ENCODE measurements around the gene FBXO11. TPM values are rescaled to one million over a fixed set of nuclear protein-coding genes. Genes with fewer than 3 reads are reported as not detected.

The FBXO11 gene
- total RNA-seq, 1 donor from 2014 or later, result 58.7 TPM

GRCh38 chr2:47778698-47779425 is 127.4 kb downstream of the FBXO11 start:
- no peak overlapping the region for H3K4me3 Mint-ChIP-seq (ENCODE audit: unreplicated experiment)
- H3K4me1 Mint-ChIP-seq (ENCODE audit: low read depth), result peaks cover 9% of the 10 kb centered on the region
- no peaks in the 10 kb centered on the region for H3K9me3 Mint-ChIP-seq (ENCODE audit: low read depth)
- H3K27ac Mint-ChIP-seq (ENCODE audit: unreplicated experiment), result no peak overlapping the region
- no peak for DNase-seq (ENCODE audit: low spot score)
- H3K27me3 Mint-ChIP-seq (ENCODE audit: low read depth), result no peaks in the 10 kb centered on the region
- no peak for TF ChIP-seq CTCF (IDR thresholded peaks at IDR 0.05)
- H3K36me3 Mint-ChIP-seq (ENCODE audit: low read depth), result no peaks in the 10 kb centered on the region

GRCh38 chr2:47777277-47777937 is 128.9 kb downstream of the FBXO11 start:
- no peak overlapping the region for H3K4me3 Mint-ChIP-seq (ENCODE audit: unreplicated experiment)
- peaks cover 9% of the 10 kb centered on the region for H3K4me1 Mint-ChIP-seq (ENCODE audit: low read depth)
- H3K36me3 Mint-ChIP-seq (ENCODE audit: low read depth), result no peaks in the 10 kb centered on the region
- no peak for TF ChIP-seq CTCF (IDR thresholded peaks at IDR 0.05)
- no peaks in the 10 kb centered on the region for H3K27me3 Mint-ChIP-seq (ENCODE audit: low read depth)
- no peaks in the 10 kb centered on the region for H3K9me3 Mint-ChIP-seq (ENCODE audit: low read depth)
- no peak for DNase-seq (ENCODE audit: low spot score)
- no peak overlapping the region for H3K27ac Mint-ChIP-seq (ENCODE audit: unreplicated experiment)

- H3K9me3 Mint-ChIP-seq (ENCODE audit: low read depth), result peaks cover 6% of the 10 kb centered on the region
- no peak for DNase-seq (ENCODE audit: low spot score)
- H3K4me3 Mint-ChIP-seq (ENCODE audit: unreplicated experiment), result no peak overlapping the region
- H3K36me3 Mint-ChIP-seq (ENCODE audit: low read depth), result no peaks in the 10 kb centered on the region
- no peak overlapping the region for H3K27ac Mint-ChIP-seq (ENCODE audit: unreplicated experiment)
- peaks cover 9% of the 10 kb centered on the region for H3K4me1 Mint-ChIP-seq (ENCODE audit: low read depth)
- TF ChIP-seq CTCF (IDR thresholded peaks at IDR 0.05), result no peak
- H3K27me3 Mint-ChIP-seq (ENCODE audit: low read depth), result no peaks in the 10 kb centered on the region
These were observed 131.7 kb downstream of the FBXO11 start for GRCh38 chr2:47774567-47774966.

- TF ChIP-seq CTCF (IDR thresholded peaks at IDR 0.05), result no peak
- Mint-ChIP-seq H3K36me3 (ENCODE audit: low read depth) (no peaks in the 10 kb centered on the region), H3K27me3 (ENCODE audit: low read depth) (no peaks in the 10 kb centered on the region), H3K27ac (ENCODE audit: unreplicated experiment) (no peak overlapping the region), H3K4me3 (ENCODE audit: unreplicated experiment) (no peak overlapping the region), H3K9me3 (ENCODE audit: low read depth) (peaks cover 6% of the 10 kb centered on the region), H3K4me1 (ENCODE audit: low read depth) (peaks cover 13% of the 10 kb centered on the region)
- no peak for DNase-seq (ENCODE audit: low spot score)
These were observed 134.0 kb downstream of the FBXO11 start for GRCh38 chr2:47772343-47772742.

- DNase-seq (ENCODE audit: low spot score), result no peak
- H3K27me3 Mint-ChIP-seq (ENCODE audit: low read depth), result no peaks in the 10 kb centered on the region
- H3K27ac Mint-ChIP-seq (ENCODE audit: unreplicated experiment), result peak overlapping the region; percentile 54
- TF ChIP-seq CTCF (IDR thresholded peaks at IDR 0.05), result no peak
- no peak overlapping the region for H3K4me3 Mint-ChIP-seq (ENCODE audit: unreplicated experiment)
- H3K4me1 Mint-ChIP-seq (ENCODE audit: low read depth), result peaks cover 9% of the 10 kb centered on the region
- H3K36me3 Mint-ChIP-seq (ENCODE audit: low read depth), result no peaks in the 10 kb centered on the region
- H3K9me3 Mint-ChIP-seq (ENCODE audit: low read depth), result peaks cover 6% of the 10 kb centered on the region
These were observed 135.1 kb downstream of the FBXO11 start for GRCh38 chr2:47771211-47771610.

Measured in chondrocyte (in vitro differentiated cells).